Glutamatergic neuron (in vitro differentiated cells): ENCODE results near the gene VWA8. TPM values are rescaled to one million over a fixed set of nuclear protein-coding genes. Genes with fewer than 3 reads are reported as not detected.

ENCODE experiments used
- DNase-seq: peaks from one replicate; pipeline ENCODE4 v3.0.0; 2022
- H3K27ac Mint-ChIP-seq: one replicate; pipeline ENCODE4 v1.8.0; 2020; ENCODE audit warnings: mild to moderate bottlenecking, mixed read lengths, inconsistent platforms; ENCODE audit not compliant: unreplicated experiment
- H3K27me3 Mint-ChIP-seq: one replicate; pipeline ENCODE4 v1.8.0; 2020; ENCODE audit warnings: mild to moderate bottlenecking, moderate library complexity, mixed read lengths, inconsistent platforms; ENCODE audit not compliant: unreplicated experiment
- H3K36me3 Mint-ChIP-seq: one replicate; pipeline ENCODE4 v1.8.0; 2020; ENCODE audit warnings: mild to moderate bottlenecking, mixed read lengths, inconsistent platforms; ENCODE audit not compliant: unreplicated experiment
- H3K4me1 Mint-ChIP-seq: one replicate; pipeline ENCODE4 v1.8.0; 2020; ENCODE audit warnings: mild to moderate bottlenecking, low read depth, mixed read lengths, inconsistent platforms; ENCODE audit not compliant: unreplicated experiment
- H3K4me3 Mint-ChIP-seq: one replicate; pipeline ENCODE4 v1.8.0; 2020; ENCODE audit warnings: mild to moderate bottlenecking, mixed read lengths, inconsistent platforms; ENCODE audit not compliant: unreplicated experiment
- H3K9me3 Mint-ChIP-seq: one replicate; pipeline ENCODE4 v1.8.0; 2020; ENCODE audit warnings: mild to moderate bottlenecking, moderate library complexity, mixed read lengths, inconsistent platforms; ENCODE audit not compliant: unreplicated experiment
- CTCF ChIP-seq: fragments of 200-600 bp; sonication (generic); IDR thresholded peaks from one replicate; pipeline ENCODE4 v1.5.0; 2021; ENCODE audit not compliant: partially characterized antibody, unreplicated experiment
- total RNA-seq: library from RNA; stranded (reverse); fragmentation: NEBNext Ultra II Directional; extraction: Animal tissue kit (Norgen Biotek cat#: 25700); gene quantifications from one replicate; pipeline ENCODE4 v1.2.1, GENCODE V29; 2021; ENCODE audit not compliant: unreplicated experiment

VWA8 gene
- total RNA-seq, 1 donor from 2014 or later: 16.4 TPM

- Mint-ChIP-seq H3K9me3 (no peaks in the 10 kb centered on the region), H3K27ac (no peak overlapping the region), H3K36me3 (no peaks in the 10 kb centered on the region), H3K4me1 (no peaks in the 10 kb centered on the region), H3K4me3 (no peak overlapping the region), H3K27me3 (no peaks in the 10 kb centered on the region)
- no peak for TF ChIP-seq CTCF
- DNase-seq: no peak
Measured at GRCh38 chr13:41613984-41614661, 346.8 kb downstream of the VWA8 start.

GRCh38 chr13:41613471-41613870 lies 347.4 kb downstream of the VWA8 start:
- Mint-ChIP-seq H3K4me3 (no peak overlapping the region), H3K27ac (no peak overlapping the region), H3K9me3 (no peaks in the 10 kb centered on the region), H3K36me3 (no peaks in the 10 kb centered on the region), H3K27me3 (no peaks in the 10 kb centered on the region), H3K4me1 (no peaks in the 10 kb centered on the region)
- TF ChIP-seq CTCF: no peak
- DNase-seq: no peak

- H3K36me3 Mint-ChIP-seq: no peaks in the 10 kb centered on the region
- no peak overlapping the region for H3K27ac Mint-ChIP-seq
- H3K27me3 Mint-ChIP-seq: no peaks in the 10 kb centered on the region
- H3K4me1 Mint-ChIP-seq: no peaks in the 10 kb centered on the region
- no peak for DNase-seq
- TF ChIP-seq CTCF: no peak
- no peak overlapping the region for H3K4me3 Mint-ChIP-seq
- H3K9me3 Mint-ChIP-seq: no peaks in the 10 kb centered on the region
Measured at GRCh38 chr13:41611385-41611784, 349.5 kb downstream of the VWA8 start.

GRCh38 chr13:41610404-41610803 lies 350.5 kb downstream of the VWA8 start:
- DNase-seq: no peak
- no peak overlapping the region for H3K4me3 Mint-ChIP-seq
- no peak for TF ChIP-seq CTCF
- H3K9me3 Mint-ChIP-seq: no peaks in the 10 kb centered on the region
- no peaks in the 10 kb centered on the region for H3K27me3 Mint-ChIP-seq
- H3K36me3 Mint-ChIP-seq: no peaks in the 10 kb centered on the region
- H3K4me1 Mint-ChIP-seq: no peaks in the 10 kb centered on the region
- H3K27ac Mint-ChIP-seq: no peak overlapping the region

GRCh38 chr13:41609828-41610227 lies 351.1 kb downstream of the VWA8 start:
- no peaks in the 10 kb centered on the region for H3K4me1 Mint-ChIP-seq
- H3K36me3 Mint-ChIP-seq: no peaks in the 10 kb centered on the region
- H3K27me3 Mint-ChIP-seq: no peaks in the 10 kb centered on the region
- H3K4me3 Mint-ChIP-seq: no peak overlapping the region
- no peaks in the 10 kb centered on the region for H3K9me3 Mint-ChIP-seq
- H3K27ac Mint-ChIP-seq: no peak overlapping the region
- no peak for DNase-seq
- TF ChIP-seq CTCF: no peak
